Measurements from ENCODE around the gene TSSK6. TPM values are rescaled to one million over a fixed set of nuclear protein-coding genes. Genes with fewer than 3 reads are reported as not detected.

Gene TSSK6
- total RNA-seq, 1 experiment from 2014 or later: 4.7 TPM

GRCh38 chr19:19502808-19503602, 12.3 kb downstream of the TSSK6 start:
- ChIA-PET CTCF (no interaction called here), POLR2A (no interaction called here)
- Mint-ChIP-seq H3K27ac (no peak overlapping the region), H3K9me3 (no peaks in the 10 kb centered on the region), H3K36me3 (peaks cover 63% of the 10 kb centered on the region), H3K4me3 (no peak overlapping the region), H3K4me1 (no peaks in the 10 kb centered on the region; the same call in 1 of the 2 replicates), H3K27me3 (ENCODE audit: low read depth) (no peaks in the 10 kb centered on the region)
- ATAC-seq (no peak), DNase-seq (ENCODE audit: low spot score) (no peak)
- TF ChIP-seq NR1H2 (CRISPR knock-in tag; IDR thresholded peaks at IDR 0.05): no peak

GRCh38 chr19:19502281-19502680, 13.1 kb downstream of the TSSK6 start:
- TF ChIP-seq ZNF138 (CRISPR knock-in tag; conservative IDR thresholded peaks at IDR 0.05) (no peak), RORB (CRISPR knock-in tag; IDR thresholded peaks at IDR 0.05) (no peak), PREB (CRISPR knock-in tag; IDR thresholded peaks at IDR 0.05; ENCODE audit: borderline replicate concordance) (no peak), HMGA2 (CRISPR knock-in tag; IDR thresholded peaks at IDR 0.05) (no peak), NR1H2 (CRISPR knock-in tag; IDR thresholded peaks at IDR 0.05) (no peak), FOXP1 (CRISPR knock-in tag; IDR thresholded peaks at IDR 0.05; ENCODE audit: borderline replicate concordance) (no peak), ZNF425 (CRISPR knock-in tag; conservative IDR thresholded peaks at IDR 0.05) (no peak), FOXJ3 (CRISPR knock-in tag; IDR thresholded peaks at IDR 0.05; ENCODE audit: borderline replicate concordance) (no peak), GTF2I (CRISPR knock-in tag; conservative IDR thresholded peaks at IDR 0.05) (no peak), AFF4 (CRISPR knock-in tag; IDR thresholded peaks at IDR 0.05; ENCODE audit: borderline replicate concordance) (no peak), ZNF416 (CRISPR knock-in tag; IDR thresholded peaks at IDR 0.05) (no peak), CREM (CRISPR knock-in tag; IDR thresholded peaks at IDR 0.05) (no peak), SP1 (CRISPR knock-in tag; conservative IDR thresholded peaks at IDR 0.05) (no peak), ELF4 (CRISPR knock-in tag; IDR thresholded peaks at IDR 0.05; ENCODE audit: low read depth) (no peak)
- TF ChIP-seq, protein P1, sequence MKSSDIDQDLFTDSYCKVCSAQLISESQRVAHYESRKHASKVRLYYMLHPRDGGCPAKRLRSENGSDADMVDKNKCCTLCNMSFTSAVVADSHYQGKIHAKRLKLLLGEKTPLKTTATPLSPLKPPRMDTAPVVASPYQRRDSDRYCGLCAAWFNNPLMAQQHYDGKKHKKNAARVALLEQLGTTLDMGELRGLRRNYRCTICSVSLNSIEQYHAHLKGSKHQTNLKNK (CRISPR knock-in tag; IDR thresholded peaks at IDR 0.05): no peak
- TF ChIP-seq, protein P2, sequence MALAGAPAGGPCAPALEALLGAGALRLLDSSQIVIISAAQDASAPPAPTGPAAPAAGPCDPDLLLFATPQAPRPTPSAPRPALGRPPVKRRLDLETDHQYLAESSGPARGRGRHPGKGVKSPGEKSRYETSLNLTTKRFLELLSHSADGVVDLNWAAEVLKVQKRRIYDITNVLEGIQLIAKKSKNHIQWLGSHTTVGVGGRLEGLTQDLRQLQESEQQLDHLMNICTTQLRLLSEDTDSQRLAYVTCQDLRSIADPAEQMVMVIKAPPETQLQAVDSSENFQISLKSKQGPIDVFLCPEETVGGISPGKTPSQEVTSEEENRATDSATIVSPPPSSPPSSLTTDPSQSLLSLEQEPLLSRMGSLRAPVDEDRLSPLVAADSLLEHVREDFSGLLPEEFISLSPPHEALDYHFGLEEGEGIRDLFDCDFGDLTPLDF (CRISPR knock-in tag; IDR thresholded peaks at IDR 0.05): no peak
- TF ChIP-seq, protein P3, sequence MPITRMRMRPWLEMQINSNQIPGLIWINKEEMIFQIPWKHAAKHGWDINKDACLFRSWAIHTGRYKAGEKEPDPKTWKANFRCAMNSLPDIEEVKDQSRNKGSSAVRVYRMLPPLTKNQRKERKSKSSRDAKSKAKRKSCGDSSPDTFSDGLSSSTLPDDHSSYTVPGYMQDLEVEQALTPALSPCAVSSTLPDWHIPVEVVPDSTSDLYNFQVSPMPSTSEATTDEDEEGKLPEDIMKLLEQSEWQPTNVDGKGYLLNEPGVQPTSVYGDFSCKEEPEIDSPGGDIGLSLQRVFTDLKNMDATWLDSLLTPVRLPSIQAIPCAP (CRISPR knock-in tag; IDR thresholded peaks at IDR 0.05): no peak
- POLR2A ChIA-PET: no interaction called here
- no peak overlapping the region for H3K4me3 Mint-ChIP-seq
- H3K9me3 Mint-ChIP-seq: no peaks in the 10 kb centered on the region
- no peaks in the 10 kb centered on the region for H3K27me3 Mint-ChIP-seq (ENCODE audit: low read depth)
- no peak for DNase-seq (ENCODE audit: low spot score)
- peaks cover 62% of the 10 kb centered on the region for H3K36me3 Mint-ChIP-seq
- no peak overlapping the region for H3K27ac Mint-ChIP-seq
- CTCF ChIA-PET: no interaction called here
- no peaks in the 10 kb centered on the region for H3K4me1 Mint-ChIP-seq
- ATAC-seq: no peak
